Prostate gland (tissue), 2 donors: Measurements from ENCODE around the gene ZNF813. TPM values are rescaled to one million over a fixed set of nuclear protein-coding genes. Genes with fewer than 3 reads are reported as not detected.
A peak's percentile ranks its signal among the peaks of the same experiment; 100 is the strongest.
"Not testable (repeated sequence)": the region's sequence is repeated elsewhere in the genome, so short reads cannot be mapped to it uniquely, and the experiment has no call there.

Experiments
- DNase-seq: peaks from one replicate; pipeline ENCODE4 v3.0.0-alpha.2; 2019; ENCODE audit warnings: low spot score
- H3K27ac ChIP-seq, 2 donors: fragments of 200-600 bp; sonication (generic); 2 replicates each; pipeline ENCODE4 v1.5.1; 2017 to 2019
- H3K27me3 ChIP-seq: fragments of 200-600 bp; sonication (generic); replicated peaks from 2 replicates; pipeline ENCODE4 v1.5.1; 2019; ENCODE audit not compliant: insufficient read depth
- H3K36me3 ChIP-seq, 2 donors: fragments of 200-600 bp; sonication (generic); 1 replicate in 1 of 2; 2 replicates in 1 of 2; pipeline versions ENCODE4 v1.5.1 to v1.8.1; 2017 to 2019
- H3K4me1 ChIP-seq: fragments of 200-600 bp; sonication (generic); replicated peaks from 2 replicates; pipeline ENCODE4 v1.5.1; 2019
- H3K4me3 ChIP-seq, 2 donors: fragments of 200-600 bp; sonication (generic); 2 replicates each; pipeline ENCODE4 v1.5.1; 2017 to 2019
- H3K9me3 ChIP-seq: fragments of 200-600 bp; sonication (generic); 2 replicates; pipeline ENCODE4 v1.5.1; 2017
- CTCF ChIP-seq, 4 experiments: fragments of 200-600 bp in 2 of 4; fragments of 450-650 bp in 2 of 4; sonication (generic) in 2 of 4; IDR thresholded peaks; 1 replicate in 3 of 4; 2 replicates in 1 of 4; pipeline ENCODE4 v1.5.1; 2016 to 2019; ENCODE audit warnings: antibody characterized with exemption in 4 of 4, mild to moderate bottlenecking in 2 of 4, moderate library complexity in 2 of 4
- POLR2A ChIP-seq: fragments of 450-650 bp; IDR thresholded peaks from one replicate; pipeline ENCODE4 v1.6.1; 2016; ENCODE audit warnings: antibody characterized with exemption, mild to moderate bottlenecking
- POLR2AphosphoS5 ChIP-seq: sonication (generic); formaldehyde crosslinking; IDR thresholded peaks from one replicate; pipeline ENCODE4 v1.6.1; 2017; ENCODE audit warnings: antibody characterized with exemption
- WGBS: methylation state at CpG from one replicate; pipeline ENCODE4 v1.1.5; 2018; 5-methylcytosine and 5-hydroxymethylcytosine counted together
- intact Hi-C: fragments of 100-400 bp; cut with DNase I; formaldehyde crosslinking; loops from one replicate; pipeline ENCODE4 v1.14.2; 2022
- total RNA-seq, 2 donors: library from RNA; depleted of rRNA; stranded (reverse); fragments of >200 nt; gene quantifications; one replicate each; pipeline ENCODE4 v1.1.0, GENCODE V29; 2016

The ZNF813 gene
- total RNA-seq, 2 donors from 2014 or later: 6.8 to 9.1 TPM

DNA sequence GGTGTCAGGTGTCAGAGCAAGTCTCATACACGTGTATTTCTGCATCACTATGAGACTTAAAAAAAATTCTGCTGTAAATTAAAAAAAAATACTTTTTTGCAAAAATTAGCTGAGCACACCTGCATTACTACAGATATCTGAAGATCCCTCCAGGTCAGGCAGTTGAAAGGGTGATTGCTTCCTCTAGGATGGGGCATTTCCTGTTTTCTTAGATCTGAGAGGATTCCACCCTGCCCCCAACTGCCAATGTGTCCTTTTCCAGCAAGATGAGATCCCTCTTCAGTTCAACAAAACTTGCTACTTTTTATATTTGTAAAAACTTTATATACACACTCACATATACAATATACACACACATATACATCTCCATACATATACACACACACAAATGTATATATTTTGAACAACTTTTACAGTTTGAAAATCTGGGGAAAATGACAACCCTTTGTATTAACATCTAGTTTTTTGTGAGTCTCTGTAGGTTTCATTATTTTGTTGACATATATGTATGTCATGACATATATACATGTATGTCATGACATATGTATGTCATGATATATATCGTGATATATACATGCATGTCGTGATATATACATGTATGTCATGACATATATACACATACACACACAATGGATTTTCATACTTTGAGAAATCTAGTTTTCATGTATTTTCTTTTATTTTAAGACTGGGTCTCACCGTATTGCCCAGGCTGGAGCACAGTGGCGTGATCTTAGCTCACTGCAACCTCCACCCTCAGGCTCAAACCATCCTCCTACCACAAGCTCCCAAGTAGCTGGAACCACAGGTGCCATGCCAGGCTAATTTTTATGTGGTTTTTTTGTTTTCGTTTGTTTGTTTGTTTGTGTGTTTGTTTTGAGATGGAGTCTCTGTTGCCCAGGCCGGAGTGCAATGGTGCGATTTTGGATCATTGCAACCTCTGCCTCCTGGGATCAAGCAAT is 17.8 kb downstream of the ZNF813 start:
- H3K4me3 ChIP-seq: no peak overlapping the region
- WGBS: 91% methylated on average over 8 of the region's 8 CpGs
- intact Hi-C loops: no loop called here
- TF ChIP-seq POLR2AphosphoS5 (no peak), CTCF (IDR thresholded peaks at IDR 0.05) (no peak), POLR2A (no peak)
- H3K36me3 ChIP-seq: no peaks in the 10 kb centered on the region
- H3K9me3 ChIP-seq: no peaks in the 10 kb centered on the region
- H3K27me3 ChIP-seq: no peaks in the 10 kb centered on the region
- no peak overlapping the region for H3K27ac ChIP-seq
- peaks cover 3% of the 10 kb centered on the region for H3K4me1 ChIP-seq
- DNase-seq: no peak

- H3K4me1 ChIP-seq: peaks cover 3% of the 10 kb centered on the region
These were observed 24.6 kb downstream of the ZNF813 start for GRCh38 chr19:53492153-53492552.

DNA sequence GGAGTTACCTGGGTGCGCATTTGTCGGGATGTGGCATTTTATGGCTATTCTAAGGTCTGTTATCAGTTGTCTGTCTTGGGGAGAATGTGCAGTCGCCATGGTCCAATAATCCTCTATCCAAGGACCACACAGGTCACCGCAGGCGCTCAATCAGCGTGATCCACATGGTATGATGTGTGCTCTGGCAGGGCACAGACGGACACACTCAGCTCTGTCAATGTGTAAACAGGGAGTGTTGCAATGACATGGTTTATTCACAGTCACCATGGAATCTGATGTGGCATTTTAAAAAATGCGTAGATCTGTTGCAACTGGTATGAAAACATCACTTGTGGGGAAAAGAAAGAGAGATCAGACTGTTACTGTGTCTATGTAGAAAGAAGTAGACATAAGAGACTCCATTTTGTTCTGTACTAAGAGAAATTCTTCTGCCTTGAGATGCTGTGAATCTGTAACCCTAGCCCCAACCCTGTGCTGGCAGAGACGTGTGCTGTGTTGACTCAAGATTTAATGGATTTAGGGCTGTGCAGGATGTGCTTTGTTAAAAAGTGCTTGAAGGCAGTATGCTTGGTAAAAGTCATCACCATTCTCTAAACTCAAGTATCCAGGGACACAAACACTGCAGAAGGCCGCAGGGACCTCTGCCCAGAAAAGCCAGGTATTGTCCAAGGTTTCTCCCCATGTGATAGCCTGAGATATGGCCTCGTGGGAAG is 29.9 kb downstream of the ZNF813 start:
- peak overlapping the region; percentile 66 to 88 for H3K27ac ChIP-seq
- H3K27me3 ChIP-seq, H3K4me3 ChIP-seq, H3K36me3 ChIP-seq, intact Hi-C loops, H3K9me3 ChIP-seq: not testable (repeated sequence)
- DNase-seq: peak; percentile 58
- peaks cover 11% of the 10 kb centered on the region for H3K4me1 ChIP-seq
- WGBS: 34% methylated on average over 11 of the region's 11 CpGs
- peak; percentile 49 for TF ChIP-seq POLR2AphosphoS5

More at GRCh38 chr19:53492153-53492552, 24.6 kb downstream of the ZNF813 start:
- intact Hi-C loops: no loop called here
- no peak for DNase-seq
- Histone ChIP-seq H3K27me3 (no peaks in the 10 kb centered on the region), H3K4me3 (no peak overlapping the region), H3K36me3 (peaks cover 3 to 7% of the 10 kb centered on the region in 2 donors), H3K27ac (no peak overlapping the region), H3K9me3 (no peaks in the 10 kb centered on the region)
- 90% methylated on average over 5 of the region's 5 CpGs for WGBS
- no peak for TF ChIP-seq POLR2AphosphoS5

DNA sequence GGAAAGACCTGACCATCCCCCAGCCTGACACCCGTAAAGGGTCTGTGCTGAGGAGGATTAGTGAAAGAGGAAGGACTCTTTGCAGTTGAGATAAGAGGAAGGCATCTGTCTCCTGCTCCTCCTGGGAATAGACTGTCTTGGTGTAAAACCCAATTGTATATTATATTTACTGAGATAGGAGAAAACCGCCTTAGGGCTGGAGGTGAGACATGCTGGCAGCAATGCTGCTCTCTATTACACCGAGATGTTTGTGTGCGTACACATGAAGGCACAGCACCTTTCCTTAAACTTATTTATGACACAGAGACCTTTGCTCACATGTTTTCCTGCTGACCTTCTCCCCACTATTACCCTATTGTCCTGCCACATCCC is 30.5 kb downstream of the ZNF813 start:
- DNase-seq: peak; percentile 49
- 39% methylated on average over 4 of the region's 4 CpGs for WGBS
- H3K36me3 ChIP-seq, H3K4me3 ChIP-seq, H3K9me3 ChIP-seq, intact Hi-C loops, H3K27me3 ChIP-seq: not testable (repeated sequence)
- peak overlapping the region; percentile 66 to 88 for H3K27ac ChIP-seq
- peaks cover 11% of the 10 kb centered on the region for H3K4me1 ChIP-seq

GRCh38 chr19:53503151-53503550 is 35.6 kb downstream of the ZNF813 start:
- WGBS: 37% methylated on average over 7 of the region's 7 CpGs
- H3K27me3 ChIP-seq, DNase-seq, H3K9me3 ChIP-seq, H3K36me3 ChIP-seq, intact Hi-C loops, H3K4me3 ChIP-seq, H3K4me1 ChIP-seq: not testable (repeated sequence)
- peak overlapping the region in 1 of 2 donors; percentile 47 for H3K27ac ChIP-seq

- 1% methylated on average over 12 of the region's 14 CpGs for WGBS
- intact Hi-C loops: not testable (repeated sequence)
These were observed 36.3 kb downstream of the ZNF813 start for GRCh38 chr19:53503671-53504364.

GRCh38 chr19:53504365-53504703 is 36.8 kb downstream of the ZNF813 start:
- H3K4me1 ChIP-seq, H3K9me3 ChIP-seq, H3K36me3 ChIP-seq, intact Hi-C loops, H3K27me3 ChIP-seq: not testable (repeated sequence)
- peak overlapping the region; percentile 68 to 86 for H3K27ac ChIP-seq
- TF ChIP-seq CTCF (IDR thresholded peaks at IDR 0.05) (peak in 1 of 4 experiments; percentile 41), POLR2AphosphoS5 (peak; percentile 42)
- DNase-seq: peak; percentile 46
- 3% methylated on average over 13 of the region's 13 CpGs for WGBS
- H3K4me3 ChIP-seq: peak overlapping the region in 1 of 2 donors; percentile 24

More at GRCh38 chr19:53503671-53504364, 36.3 kb downstream of the ZNF813 start:
- Histone ChIP-seq H3K4me3 (peak overlapping the region in 1 of 2 donors; percentile 19), H3K27ac (peak overlapping the region in 1 of 2 donors; percentile 86)
- not testable (repeated sequence) for H3K4me1 ChIP-seq, H3K36me3 ChIP-seq, H3K9me3 ChIP-seq, H3K27me3 ChIP-seq
- DNase-seq: peak; percentile 46
